ENCODE measurements around the gene IFI27.
"Not testable (repeated sequence)": the region's sequence is repeated elsewhere in the genome, so short reads cannot be mapped to it uniquely, and the experiment has no call there.

Gene IFI27

DNA sequence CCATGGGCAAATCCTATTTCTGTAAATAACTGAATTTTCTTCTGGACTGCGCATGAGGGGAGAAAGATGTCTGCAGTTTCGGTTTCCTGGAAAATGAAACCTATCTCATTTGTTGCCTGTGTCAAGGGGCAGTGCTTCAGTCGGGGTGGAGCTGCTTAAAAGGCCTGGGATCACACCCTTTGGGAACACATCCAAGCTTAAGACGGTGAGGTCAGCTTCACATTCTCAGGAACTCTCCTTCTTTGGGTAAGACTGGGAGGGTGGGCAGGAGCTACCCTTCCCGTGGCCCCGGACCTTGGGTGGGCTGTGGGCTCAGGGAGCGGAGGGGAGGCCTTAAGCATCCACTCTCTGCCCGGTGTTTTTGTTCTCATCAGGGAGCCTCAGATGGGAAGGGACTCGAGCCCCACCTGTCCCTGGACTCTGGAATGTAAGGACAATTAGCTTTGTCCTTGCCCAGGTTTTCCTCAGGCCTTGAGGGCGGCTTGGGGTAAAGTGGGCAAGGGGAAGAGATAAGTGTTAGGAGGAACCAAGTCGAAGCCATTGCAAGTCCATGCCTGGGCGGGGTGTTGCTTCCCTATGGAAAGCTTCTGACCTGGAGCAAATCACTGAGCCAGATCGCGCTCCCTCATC lies at the start of gene IFI27:
Gene IFI27 (plus strand): TSS at position 185 of the 630 bp plus-strand sequence.
- no peak for DNase-seq

DNA sequence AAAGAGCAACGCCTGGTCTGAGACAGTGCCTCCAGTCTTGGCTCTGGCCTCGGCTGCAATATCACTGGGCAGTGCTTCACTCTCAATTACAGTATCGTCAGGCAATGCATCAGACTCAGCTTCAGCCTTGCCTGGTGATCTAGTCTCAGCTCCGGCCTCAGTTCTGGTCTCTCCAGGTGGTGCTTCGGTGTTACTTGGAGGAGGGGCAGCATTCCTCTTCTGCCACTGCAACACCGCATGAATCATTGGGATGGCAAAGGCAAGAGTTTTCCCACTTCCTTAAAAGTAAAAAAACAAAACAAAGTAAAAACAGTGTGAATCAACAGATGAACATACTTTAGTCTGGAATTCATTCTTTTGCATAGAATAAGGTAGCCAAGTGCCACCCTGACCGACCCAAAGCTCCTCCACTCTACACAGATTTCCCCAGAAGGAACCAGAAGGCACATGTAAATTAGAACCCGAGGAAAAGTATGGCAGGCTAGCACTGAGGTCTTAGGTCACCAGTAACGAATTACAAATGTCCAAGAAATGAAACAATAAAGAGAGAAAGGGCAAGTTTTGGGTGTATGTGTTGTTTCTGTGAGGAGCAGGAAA lies 48.1 kb upstream of the IFI27 start:
- no peak for DNase-seq

DNA sequence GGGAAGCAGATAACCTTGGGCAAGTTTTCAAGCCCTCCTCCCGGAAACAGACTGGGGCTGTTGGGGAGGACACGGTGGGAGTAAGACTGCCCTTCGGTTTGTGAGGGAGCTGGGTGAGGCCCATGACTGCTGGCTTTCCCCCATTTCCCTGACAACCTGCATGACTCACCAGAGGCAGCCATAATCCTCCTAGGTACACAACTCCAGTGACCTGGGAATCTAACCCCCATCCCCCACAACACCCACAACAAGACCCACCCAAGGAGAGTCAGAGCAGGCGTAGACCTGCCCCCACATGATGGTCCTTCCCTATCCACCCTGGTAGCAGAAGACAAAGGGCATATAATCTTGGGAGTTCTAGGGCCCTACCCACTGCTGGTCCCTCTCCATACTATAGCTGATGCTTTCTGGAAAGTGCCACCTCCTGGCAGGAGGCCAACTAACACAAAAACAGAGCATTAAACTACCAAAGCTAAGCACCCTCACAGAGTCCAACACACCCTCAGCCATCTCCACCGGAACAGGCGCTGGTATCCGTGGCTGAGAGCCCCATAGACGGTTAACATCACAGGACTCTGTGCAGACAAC lies 44.4 kb upstream of the IFI27 start:
- DNase-seq: no peak

DNA sequence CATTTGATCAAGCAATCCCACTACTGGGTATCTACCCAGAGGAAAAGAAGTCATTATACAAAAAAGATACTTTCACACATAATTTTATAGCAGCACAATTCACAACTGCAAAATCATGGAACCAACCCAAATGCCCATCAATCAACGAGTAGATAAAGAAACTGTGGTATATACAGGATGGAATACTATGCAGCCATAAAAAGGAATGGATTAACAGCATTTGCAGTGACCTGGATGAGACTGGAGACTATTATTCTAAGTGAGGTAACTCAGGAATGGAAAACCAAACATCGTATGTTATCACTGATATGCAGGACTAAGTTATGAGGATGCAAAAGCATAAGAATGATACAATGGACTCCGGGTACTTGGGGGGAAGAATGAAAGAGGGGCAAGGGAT lies 38.5 kb upstream of the IFI27 start:
- not testable (repeated sequence) for DNase-seq

DNA sequence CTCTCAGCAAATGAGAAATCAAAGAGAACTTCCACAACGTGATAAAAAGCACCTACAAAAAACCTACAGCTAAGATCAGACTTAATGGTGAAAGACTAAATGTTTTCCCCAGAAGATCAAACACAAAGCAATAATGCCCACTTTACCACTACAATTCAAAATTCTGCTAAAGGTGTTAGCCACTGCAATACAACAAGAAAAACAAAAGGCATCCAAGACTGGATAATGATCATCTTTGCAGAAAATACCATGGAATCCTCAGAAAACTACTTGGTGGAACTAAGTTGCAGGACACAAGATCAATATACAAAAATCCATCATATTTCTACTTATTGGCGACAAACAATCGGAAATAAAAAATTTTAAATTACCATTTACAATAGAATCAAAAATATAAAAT lies 36.0 kb upstream of the IFI27 start:
- DNase-seq: no peak

DNA sequence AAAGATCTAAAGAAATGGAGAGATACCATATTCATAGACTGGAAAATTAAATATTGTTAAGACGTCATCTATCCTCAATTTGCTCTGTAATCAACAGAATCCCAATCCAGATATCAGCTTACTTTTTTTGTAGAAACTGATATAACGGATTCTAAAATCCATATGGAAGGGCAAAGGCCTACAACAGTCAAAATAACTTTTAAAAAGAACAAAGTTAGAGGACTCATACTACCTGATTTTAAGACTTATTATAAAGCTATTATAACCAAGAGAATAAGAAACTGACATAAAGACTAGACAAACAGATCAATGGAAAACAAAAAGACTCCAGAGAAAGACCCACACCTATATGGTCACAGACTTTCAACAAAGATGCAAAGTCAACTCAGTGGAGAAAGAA lies 35.5 kb upstream of the IFI27 start:
- DNase-seq: no peak

DNA sequence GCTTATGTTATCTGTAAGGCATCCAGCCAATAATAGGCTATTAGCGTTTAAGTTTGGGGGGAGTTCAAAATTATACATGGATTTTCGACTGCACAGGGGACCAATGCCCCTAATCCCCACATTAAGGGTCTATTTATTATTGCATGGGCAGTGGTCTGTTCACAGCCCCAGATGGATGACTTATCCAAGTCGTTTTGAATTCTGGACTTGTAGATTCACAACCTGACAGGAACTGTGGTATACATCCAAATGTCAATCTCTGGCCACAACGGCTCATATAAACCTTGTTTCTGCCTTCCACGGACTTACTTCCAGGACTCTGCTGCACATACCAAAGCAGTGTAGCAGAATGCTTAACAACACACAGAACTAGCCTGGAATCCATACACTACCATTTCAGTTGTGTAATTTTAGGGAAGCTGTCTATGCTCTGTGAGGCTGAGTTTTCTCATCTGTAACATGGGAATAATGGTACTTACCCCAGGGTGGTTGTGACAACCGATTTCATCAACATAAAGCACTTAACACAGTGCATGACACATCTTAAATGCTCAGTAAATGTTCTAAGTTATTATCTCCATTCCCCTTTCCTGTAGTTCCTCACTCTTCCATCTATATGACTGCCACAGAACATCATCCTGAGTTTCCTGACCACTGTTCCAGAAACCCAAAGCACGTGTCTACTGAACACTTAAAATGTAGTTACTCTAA lies 33.3 kb upstream of the IFI27 start:
- DNase-seq: no peak

DNA sequence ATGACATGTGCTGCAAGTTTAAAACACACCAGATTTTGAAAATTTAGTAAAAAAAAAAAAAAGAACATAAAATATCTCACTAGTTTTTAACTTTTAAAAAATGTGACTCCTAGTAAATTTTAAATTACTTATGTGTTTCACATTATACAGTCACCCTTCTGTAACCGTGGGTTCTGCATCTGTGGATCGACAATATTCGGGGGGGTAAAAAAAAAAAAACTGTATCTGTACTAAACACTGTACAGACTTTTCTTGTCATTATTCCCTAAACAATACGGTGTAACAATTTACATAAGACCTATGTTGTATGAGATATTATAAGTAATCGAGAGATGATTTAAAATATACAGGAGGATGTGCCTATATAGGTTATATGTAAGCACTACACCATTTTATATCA lies 32.7 kb upstream of the IFI27 start:
- DNase-seq: no peak

DNA sequence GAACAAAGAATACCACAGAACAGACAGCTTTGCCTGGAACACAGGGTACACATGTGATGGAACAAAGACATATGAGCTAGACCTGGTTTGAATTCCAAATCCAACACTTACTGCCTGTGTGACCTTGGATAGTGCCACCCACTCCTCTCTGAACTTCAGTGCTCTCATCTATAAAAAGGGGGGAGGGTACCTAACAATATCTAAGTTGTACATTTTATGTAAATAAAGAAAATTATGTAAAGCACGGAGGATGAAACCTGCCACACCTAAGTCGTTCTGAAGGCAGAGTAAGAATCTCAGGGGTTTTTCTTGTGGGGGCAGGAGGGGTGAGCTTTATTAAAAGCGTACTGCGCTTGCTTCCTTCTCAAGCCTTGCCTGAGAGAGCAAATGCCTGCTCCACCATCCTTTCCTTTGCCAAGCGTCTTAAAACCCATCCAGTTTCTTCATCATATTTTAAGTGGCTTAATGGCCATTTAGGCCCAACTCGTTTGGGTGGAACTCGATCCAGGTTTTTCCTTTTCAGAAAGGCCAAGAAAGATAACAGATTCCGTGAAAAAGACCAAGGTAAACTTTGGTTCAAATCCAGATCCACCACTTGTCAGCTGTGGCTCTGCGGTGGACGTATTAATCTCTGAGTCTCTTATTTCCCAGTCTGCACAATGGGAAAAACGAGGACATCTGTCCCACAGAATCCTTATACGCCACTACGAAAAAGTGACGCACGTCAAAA lies 30.5 kb upstream of the IFI27 start:
- DNase-seq: no peak

DNA sequence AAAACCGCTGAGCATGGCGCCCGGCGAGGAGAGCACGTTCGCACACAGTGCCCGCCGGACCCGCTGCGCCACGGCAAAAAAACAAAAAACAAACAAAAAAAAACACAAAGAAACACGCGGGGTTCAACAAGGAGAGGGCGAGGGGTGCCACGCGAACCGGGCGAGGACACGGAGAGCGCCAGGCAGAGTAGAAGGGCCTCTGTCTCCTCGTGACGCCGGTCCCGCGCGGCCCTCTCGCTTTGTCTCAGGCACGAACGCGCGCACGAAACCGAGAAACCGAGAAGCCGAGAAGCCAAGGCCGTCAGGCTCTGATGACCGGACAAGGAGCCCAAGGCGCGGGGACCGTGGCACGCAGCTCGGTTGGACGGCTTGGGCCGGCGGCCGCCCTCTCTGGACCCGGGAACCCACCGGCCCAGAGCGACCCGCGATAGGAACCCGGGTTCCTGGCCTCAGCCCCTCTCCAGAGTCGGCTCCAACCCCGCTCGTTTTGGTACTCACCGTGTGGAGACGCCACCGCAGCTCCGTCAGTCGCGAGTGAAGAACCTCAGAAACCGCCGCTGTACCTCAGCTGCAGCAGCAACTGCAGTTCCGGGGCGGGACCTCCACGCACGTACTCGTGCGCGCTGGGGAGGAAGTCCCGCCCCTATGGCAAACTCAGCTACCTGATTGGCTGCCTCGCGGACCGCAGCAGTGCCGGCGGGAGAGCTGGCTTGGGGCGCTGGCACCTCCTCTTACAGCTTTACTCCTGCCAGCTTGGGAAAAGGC lies 29.7 kb upstream of the IFI27 start, which contains the start of the genes DDX24 and IFI27L1:
Gene DDX24 (minus strand): TSS at position 582 of the 765 bp plus-strand sequence. CDS start 1,460 bp downstream, outside the sequence.
Gene IFI27L1 (plus strand): TSS at position 690 of the 765 bp plus-strand sequence. CDS start 15,628 bp downstream, outside the sequence.
- DNase-seq: peak; percentile 97

DNA sequence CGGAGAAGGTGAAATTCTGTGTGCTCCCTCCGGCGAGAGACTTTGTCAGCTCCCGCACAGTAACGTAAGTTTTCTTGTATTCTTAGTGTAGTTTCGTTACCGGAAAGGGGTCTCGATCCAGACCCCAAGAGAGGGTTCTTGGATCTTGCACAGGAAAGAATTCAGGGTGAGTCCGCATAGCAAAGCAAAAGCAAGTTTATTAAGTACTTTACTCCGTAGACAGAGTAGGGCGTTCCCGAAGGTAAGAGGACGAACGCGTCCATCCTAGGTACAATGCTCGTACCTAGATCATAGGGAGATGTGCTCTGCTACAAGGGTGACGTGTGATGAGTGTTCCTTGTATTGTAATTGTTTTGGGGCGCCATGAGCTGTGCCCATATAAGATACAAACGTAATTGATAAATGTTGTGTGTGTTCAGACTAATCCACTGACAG lies 29.1 kb upstream of the IFI27 start:
- peak; percentile 3 for DNase-seq

DNA sequence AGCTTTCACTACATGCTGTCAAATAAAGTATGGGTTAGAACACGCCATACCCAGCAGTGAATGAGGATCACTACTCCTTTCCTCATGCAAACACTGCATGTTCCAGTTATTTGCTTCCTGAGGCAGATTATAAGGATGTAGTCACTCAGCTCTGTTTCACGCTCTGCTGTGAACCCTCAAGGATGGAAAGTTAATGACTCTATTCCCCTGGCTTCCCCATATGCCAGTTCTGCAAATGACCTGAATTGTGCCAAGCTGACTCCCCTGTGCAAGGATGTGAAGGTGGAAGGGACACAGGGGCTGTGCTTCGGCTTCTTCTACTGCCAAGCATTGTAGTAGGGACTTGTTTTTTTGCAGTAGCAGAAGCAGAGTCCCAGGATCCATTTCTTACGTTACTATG lies 22.6 kb upstream of the IFI27 start:
- DNase-seq: no peak

DNA sequence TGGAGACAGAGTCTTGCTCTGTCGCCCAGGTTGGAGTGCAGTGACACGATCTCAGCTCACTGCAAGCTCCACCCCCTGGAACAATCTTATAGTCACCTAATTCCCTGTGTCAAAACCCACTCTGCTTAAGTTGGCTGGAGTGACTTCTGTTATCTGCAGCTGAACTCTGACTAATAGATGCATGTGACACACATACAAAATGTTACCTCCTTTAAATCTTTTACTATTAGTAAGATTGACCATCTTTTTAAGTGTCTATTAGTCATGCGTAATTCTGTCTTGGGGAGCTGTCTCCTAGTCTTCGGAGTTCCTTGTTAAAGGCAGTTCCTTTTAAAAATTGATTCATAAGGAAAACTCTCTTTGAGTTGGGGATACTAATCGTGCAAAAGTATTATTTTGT lies 22.0 kb upstream of the IFI27 start:
- DNase-seq: no peak

DNA sequence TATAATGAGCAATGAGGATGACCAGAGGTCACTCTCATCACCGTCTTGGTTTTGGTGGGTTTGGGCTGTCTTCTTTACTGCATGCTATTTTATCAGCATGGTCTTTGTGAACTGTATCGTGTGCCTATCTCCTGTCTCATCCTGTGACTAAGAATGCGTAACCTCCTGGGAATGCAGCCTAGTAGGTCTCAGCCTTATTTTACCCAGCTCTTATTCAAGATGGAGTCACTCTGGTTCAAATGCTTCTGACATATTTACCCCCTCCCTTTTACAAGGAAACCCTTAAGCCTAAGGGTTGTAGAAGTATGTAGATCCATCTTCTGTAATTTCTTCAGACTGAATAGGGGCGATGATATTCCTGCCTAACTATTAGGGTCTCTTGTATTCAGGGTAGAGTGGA lies 21.1 kb upstream of the IFI27 start:
- no peak for DNase-seq

DNA sequence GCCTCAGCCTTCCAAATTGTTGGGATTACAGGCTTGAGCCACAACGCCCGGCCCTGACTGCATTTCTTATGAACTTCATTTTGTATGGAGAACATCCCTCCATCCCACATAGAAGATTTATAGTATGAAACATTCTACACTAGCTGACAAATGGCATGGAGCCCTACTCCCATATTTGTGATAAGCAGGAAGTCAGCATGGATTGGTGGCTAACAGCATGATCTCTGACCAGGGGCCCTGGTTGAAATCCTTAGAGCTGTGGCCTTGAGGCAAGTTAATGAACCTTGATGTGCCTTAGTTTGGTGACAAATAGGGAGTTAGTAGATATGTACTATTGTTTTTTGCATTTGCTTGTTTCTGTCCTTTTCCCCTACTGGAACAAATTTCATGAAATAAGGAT lies 17.1 kb upstream of the IFI27 start:
- no peak for DNase-seq

DNA sequence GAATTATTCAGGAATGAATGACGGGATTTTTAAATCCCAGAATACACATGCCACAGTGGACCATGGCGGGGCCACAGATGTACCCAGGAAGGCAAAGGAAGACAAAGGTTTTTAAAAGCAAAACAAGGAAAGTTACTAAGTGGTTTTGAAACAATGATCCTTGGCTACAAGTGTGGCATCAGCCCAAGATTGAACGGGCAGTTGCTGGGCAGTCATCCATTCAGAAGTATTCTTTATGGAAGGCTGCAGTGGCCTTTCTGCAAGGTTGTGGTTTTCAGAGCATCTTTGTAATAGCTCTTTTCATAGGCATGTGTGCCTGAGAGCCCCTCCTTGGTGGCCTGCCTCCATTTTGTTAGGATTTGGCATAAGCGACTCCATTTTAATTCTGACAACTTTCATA lies 13.4 kb upstream of the IFI27 start:
- no peak for DNase-seq

DNA sequence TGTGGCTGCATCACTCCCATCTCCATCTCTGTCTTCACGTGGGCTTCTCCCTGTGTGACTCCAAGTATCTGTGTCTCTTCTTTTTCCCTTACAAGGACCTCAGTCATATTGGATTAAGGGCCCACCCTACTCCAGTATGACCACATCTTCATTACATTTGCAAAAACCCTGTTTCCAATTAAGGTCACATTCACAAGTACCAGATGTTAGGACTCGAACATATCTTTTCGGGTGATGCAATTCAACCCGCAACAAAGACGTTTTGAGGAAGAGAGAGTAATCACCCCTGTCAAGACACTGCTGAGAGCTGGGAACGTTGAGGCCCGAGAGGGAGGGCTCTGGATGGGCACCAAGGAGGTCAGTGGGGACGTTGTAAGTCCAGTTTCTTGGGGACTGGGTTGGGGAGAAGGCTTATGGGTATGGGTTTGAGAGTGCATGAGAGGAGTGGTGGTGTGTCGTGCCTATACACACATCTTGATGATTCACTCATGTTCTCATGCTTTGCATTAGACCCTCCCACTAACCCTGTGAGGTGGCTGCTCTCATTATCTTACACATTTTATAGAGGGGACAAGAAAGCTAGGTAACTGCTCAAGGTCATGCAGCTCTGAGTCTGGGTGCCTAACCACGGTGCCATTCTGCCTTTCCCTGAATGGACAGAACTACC lies 12.1 kb upstream of the IFI27 start:
- no peak for DNase-seq

DNA sequence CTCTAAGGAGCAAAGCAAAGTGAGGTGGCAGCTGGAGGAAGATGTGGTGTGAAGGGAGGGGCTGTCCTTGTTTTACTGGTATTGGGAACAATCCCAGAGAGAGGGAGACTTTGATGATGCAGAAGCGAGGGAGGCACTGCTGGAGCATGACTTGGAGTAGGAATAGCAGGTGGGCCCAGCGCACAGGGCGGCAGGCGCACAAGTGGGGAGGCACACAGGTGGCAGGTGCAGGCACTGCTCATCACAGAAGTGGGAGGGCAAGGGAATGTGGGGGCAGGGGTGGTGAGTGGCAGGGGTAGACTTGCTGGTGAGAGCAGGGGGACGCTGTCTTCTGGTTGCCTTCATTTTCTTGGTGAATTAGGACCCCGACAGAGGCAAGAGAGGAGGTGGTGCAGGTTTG lies 11.5 kb upstream of the IFI27 start:
- DNase-seq: no peak

DNA sequence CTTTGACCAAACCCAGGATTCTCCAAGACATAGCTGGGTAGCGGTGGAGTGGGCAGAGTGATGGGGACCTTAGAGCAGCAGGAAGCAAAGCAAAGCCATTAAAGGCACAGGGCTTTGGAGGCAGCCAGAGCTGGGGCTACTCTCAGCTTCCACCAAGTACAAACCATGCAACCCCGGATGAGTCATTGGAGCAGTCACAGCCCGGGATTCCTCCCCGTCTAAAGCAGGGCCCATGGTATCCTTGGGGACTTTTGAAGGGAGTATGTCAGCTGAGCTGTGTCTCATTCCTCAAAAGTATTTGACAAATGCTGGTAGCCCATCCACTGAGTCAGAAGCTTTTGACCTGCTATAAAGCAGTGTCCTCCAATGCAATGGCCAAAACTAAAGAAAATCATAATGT lies 9.7 kb upstream of the IFI27 start:
- DNase-seq: no peak

DNA sequence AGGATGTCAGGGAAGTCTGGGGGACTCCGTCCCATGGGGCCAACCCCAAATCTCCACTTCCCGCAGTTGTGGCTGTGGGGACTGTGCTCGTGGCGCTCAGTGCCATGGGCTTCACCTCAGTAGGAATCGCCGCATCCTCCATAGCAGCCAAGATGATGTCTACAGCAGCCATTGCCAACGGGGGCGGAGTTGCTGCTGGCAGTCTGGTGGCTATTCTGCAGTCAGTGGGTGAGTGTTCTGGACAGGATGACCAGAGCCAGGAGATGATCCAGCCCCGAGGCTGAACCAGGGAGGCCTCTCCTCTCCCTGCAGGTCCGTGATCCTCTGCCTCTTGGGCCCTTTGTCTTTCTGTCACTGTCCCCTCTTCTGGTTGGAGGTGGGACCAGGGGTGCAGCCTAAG lies 8.8 kb upstream of the IFI27 start:
- no peak for DNase-seq

DNA sequence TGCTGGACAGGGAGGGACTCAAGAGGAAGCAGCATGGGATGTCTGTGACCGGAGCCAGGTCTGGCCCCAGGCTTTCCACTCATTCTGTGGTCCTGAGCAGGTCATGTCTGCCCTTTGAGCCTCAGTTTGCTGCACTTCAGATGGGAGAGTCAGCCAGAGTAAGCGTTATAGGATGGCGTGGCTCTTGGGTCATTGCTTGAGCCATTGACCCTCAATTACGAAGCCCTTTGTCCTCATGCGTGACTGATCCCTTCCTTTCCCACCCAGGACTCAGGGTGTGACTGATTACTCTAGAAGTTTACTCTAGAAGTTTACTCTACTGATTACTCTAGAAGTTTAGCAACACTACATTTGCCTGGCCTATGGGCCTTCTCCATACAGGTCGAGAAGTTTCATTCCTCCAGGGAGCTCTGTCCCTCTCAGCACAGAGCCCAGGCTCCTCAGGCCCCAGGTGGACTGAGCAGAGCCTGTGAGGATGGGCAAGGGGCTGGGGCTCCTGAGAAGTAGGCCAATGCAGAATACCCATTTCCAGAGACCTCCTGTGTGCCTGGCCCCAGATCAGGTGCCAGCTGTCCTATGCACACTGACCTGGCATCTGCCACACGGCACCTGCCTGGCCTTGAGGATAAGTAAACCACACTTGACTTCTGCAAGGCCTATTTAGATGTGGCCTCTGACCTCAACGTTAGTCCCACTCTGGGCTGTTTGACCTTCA lies 7.6 kb upstream of the IFI27 start:
- no peak for DNase-seq

All from stimulated activated CD4-positive, alpha-beta T cell treated with anti-CD3 and anti-CD28 coated beads, Interleukin-1b, Interleukin-23, amount 100 ng/mL, for 48 hours (primary cell).